GM19351 (cell line): Measurements from ENCODE around the gene PGA4.
"Not testable (repeated sequence)": the region's sequence is repeated elsewhere in the genome, so short reads cannot be mapped to it uniquely, and the experiment has no call there.

Source experiments
- ATAC-seq: cut with Tn5 transposase; IDR thresholded peaks from one replicate; pipeline ENCODE4 v1.9.1; 2021; ENCODE audit warnings: mild to moderate bottlenecking, moderate library complexity; ENCODE audit not compliant: unreplicated experiment

PGA4 gene

GRCh38 chr11:61203873-61204272 lies 18.3 kb upstream of the PGA4 start:
- ATAC-seq: not testable (repeated sequence)

DNA sequence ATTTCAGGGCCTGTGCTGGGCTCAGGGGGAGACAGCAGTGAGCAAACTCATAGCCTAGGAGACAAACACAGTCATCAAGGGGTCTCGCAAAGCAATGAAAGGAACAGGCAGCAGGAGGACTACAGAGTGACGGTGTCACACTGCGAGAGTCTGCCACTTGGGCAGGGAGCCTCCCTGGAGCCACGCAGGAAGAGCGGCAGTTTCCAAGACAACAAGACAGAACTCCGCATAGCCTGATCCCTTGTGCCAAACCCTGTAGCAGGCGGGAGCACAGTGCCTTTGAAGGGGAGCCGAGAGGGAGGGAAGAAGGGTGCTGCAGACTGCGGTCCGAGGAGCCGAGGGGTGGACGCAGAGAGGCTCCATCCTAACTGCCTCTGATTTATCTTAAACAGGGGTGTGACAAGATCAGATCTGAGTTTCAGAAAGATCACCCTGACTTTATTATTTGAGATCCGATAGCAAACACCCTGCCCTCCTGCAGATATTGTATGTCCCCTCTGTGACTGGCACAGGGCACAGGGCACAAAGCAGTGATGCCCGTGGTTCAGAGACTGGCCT lies 17.6 kb upstream of the PGA4 start:
- ATAC-seq: not testable (repeated sequence)

DNA sequence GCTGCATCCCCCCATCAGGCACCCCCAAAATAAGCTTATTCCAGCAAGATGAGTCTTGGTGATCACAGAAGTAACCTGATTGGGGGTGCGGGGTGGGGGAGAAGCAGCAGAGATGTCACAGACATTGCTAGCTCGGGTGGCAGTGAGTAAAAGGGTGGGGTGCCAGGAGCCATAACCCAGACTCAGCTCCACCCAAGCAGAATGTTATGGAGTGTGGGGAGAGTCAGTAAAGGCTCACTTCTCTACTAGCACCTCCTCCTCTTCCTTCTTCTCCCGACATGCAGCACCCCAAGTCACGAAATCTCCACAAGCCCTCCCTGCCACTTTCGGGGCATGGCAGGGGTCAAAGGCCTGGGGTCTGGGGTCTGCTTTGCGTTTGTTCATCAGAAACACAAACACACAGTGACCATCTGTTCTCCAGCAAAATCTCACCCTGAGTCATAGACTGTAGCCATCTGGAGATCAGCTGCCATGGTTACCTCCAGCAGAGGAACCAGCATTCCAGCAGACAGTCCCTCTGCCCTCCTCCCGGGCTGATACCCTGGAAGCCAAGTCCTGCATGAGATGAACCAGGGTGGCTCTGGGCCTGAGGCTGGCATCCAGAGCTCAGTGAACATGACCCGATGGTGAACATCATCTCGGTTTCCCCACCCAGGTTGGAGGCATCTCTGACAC lies 14.4 kb upstream of the PGA4 start:
- ATAC-seq: not testable (repeated sequence)

- ATAC-seq: not testable (repeated sequence)
Measured at GRCh38 chr11:61210629-61211028, 11.5 kb upstream of the PGA4 start.

GRCh38 chr11:61211327-61211952 lies 10.7 kb upstream of the PGA4 start:
- not testable (repeated sequence) for ATAC-seq

DNA sequence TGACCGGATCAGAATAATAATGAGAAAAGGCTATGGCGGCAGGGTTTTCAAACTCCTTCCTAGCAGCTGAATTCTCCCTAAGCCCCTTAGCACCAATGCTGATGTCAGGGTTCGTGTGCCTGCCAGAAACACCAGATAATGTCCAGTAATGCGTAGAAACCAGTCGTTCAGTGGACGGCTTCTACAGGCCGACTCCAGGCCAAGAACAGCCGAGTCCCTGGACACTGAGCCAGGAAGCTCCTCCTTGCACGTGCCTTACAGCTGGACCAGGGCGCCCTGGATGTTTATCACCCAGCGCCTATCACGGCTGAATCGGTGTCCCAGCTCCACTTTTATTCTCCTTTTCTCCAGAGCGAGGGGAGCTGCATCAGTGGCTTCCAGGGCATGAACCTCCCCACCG lies 9.9 kb upstream of the PGA4 start:
- not testable (repeated sequence) for ATAC-seq

DNA sequence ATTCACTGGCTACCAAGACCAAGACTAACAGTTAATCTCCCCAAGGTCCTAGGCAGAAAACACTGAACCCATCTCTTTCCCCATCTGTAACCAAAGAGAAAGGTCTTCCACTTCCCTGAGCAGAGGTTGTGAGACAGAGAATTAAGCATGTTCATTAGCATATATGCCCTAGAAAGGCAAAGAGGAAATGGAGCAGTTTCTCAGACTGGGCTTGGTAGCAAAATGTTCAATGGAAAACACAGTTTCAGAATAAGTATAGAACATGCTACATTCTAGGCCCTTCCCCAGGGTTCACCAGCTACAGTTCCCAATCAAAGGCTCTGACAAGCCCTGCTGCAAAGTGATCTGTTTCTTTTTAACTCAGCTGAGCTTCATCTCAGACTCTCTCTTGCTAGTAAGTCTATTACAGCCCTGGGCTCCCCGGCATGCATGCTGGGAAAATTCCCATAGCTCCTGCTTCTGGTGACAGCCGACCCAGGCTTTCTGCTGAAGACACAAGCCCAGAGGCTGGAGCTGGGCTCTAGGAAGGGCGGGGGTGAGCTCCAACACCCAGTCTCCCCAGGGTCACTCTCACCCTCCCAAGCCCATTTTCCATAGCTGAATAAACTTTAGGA lies 8.3 kb upstream of the PGA4 start:
- ATAC-seq: not testable (repeated sequence)

DNA sequence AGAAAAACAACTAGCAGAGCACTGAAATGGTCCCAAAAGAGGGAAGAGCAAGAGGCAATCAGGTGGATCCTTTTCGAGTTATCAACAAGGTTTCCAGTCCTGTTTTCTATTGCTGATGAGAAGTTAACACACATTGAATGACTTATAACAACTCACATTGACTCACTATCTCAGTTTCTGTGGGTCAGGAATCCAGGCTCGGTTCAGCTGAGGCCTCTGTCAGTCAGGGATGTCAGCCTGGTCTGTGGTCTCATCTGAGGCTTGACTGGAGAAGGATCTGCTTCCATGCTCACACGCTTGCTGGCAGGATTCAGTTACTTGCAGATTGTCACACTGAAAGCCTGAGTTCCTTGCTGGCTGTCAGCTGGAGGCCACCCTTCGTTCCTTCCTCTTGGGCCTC lies 3.8 kb upstream of the PGA4 start:
- not testable (repeated sequence) for ATAC-seq

DNA sequence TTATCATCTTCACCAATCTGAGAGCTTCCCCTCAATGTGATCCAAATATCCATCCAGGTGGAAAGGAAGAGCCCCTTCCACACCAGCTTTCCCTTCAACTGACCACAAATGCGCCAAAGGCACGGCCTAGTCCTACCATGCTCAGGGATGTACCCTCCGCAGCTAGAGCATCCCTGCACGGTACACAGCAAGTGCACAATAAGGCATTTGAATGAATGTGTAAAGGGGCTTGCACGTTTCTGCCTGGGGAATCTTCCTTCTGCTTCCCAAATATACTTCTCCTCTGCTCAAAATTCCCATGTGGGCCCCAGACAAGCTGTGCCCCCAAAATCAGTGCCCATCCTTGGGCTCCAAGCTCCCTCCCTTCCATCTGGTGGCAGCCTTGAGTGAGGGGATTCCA lies 3.1 kb upstream of the PGA4 start:
- not testable (repeated sequence) for ATAC-seq

- ATAC-seq: not testable (repeated sequence)
Measured at GRCh38 chr11:61222692-61223091, 545 bp downstream of the PGA4 start.

- ATAC-seq: not testable (repeated sequence)
Measured at GRCh38 chr11:61226457-61227137, 4.5 kb downstream of the PGA4 start.

DNA sequence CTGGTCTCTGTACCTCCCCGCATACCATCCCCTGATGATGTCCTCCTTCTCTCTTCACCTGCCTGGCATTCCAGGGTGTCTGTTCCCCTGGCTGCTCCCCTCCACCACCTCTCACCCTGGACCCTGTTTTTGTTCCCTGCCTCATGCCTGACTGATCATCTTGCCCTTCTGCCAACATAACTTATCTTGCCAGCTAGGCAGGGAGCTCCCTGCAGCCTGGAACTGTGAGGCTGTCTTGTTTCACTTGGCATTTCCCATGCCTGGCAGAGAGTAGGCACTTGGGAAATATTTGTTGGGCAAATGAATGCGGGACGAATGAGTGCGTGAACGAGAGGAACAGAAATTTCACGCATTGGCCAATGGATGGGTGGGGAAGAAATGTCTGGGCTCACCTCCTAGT lies 7.3 kb downstream of the PGA4 start:
- ATAC-seq: not testable (repeated sequence)

GRCh38 chr11:61231033-61231432 lies 8.9 kb downstream of the PGA4 start:
- ATAC-seq: not testable (repeated sequence)

DNA sequence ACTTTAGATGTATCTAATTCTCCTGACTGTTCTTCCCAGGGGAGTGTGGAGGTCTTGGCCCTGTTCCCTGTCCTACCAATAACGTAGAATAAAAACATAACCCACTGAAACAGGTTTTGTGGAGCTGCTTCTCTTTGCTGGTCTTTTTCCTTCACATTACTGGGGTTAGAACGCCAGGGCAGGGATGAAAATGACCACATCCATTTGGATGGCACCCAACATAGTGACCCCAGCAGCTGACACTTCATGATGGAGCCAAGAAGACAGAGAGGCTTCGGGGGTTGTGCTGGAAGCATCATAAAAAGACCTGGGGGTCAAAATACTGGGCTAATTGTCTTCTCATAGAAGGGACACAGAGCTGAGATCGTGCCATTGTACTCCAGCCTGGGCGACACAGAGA lies 9.4 kb downstream of the PGA4 start:
- ATAC-seq: not testable (repeated sequence)

DNA sequence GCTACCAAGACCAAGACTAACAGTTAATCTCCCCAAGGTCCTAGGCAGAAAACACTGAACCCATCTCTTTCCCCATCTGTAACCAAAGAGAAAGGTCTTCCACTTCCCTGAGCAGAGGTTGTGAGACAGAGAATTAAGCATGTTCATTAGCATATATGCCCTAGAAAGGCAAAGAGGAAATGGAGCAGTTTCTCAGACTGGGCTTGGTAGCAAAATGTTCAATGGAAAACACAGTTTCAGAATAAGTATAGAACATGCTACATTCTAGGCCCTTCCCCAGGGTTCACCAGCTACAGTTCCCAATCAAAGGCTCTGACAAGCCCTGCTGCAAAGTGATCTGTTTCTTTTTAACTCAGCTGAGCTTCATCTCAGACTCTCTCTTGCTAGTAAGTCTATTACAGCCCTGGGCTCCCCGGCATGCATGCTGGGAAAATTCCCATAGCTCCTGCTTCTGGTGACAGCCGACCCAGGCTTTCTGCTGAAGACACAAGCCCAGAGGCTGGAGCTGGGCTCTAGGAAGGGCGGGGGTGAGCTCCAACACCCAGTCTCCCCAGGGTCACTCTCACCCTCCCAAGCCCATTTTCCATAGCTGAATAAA lies 10.5 kb downstream of the PGA4 start:
- not testable (repeated sequence) for ATAC-seq

GRCh38 chr11:61237130-61237529 lies 15.0 kb downstream of the PGA4 start:
- ATAC-seq: not testable (repeated sequence)

DNA sequence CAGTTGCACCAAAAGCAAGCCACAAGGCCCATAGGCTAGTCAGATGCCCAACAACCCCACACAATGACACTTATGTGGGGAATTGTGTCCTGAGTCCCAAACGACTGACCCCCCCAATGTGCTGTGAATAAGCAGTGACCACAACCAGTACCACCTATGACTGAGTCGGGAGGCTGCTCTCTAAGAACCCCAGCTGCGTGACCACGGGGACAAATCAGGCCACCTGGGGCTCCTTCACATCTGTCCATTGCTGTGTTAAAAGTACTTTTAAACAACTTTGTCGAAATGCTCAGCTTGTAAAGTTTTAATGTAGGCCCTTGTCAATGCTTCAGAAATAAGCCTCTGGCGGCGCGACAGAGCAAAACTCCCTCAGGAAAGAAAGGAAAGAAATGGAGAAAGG lies 18.1 kb downstream of the PGA4 start:
- not testable (repeated sequence) for ATAC-seq

DNA sequence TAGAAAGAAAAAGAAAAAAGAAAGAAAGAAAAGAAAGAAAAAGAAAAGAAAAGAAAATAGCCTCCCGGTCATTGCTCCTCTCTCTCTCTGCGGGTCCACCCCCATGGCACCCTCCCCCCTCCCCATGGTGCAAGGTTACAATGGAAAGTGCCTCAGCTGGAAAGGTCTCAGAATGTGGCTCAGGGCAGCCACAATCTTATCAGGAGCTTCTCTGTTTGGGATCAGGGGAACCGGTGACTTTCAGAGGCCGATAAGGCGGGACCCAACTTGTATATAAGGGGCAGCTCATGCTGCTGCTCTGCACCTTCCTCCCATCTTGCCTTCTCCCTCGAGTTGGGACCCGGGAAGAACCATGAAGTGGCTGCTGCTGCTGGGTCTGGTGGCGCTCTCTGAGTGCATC lies 18.7 kb downstream of the PGA4 start, which contains the start of gene PGA5:
Gene PGA5, plus strand, starts transcription at position 301 of the 400 bp plus-strand sequence. Its CDS starts 52 bp downstream, at position 353.
- ATAC-seq: not testable (repeated sequence)

- not testable (repeated sequence) for ATAC-seq
Measured at GRCh38 chr11:61241526-61241925, 19.4 kb downstream of the PGA4 start.

- not testable (repeated sequence) for ATAC-seq
Measured at GRCh38 chr11:61245284-61245964, 23.3 kb downstream of the PGA4 start.
